WTC11 (cell line): Measurements from ENCODE around the gene C17orf75. TPM values are rescaled to one million over a fixed set of nuclear protein-coding genes. Genes with fewer than 3 reads are reported as not detected.

Source experiments
- ATAC-seq: fragments of 200-7000 bp; cut with Tn5 transposase; 2 replicates; pipeline ENCODE4 v1.10.0; 2021; ENCODE audit warnings: mild to moderate bottlenecking, moderate library complexity
- CTCF ChIA-PET: fragments of 300-600 bp; sonication (Branson Sonifier 250); formaldehyde crosslinking; loops from one replicate; lab custom pipeline; 2021; ENCODE audit warnings: antibody characterized with exemption; lab: Charles Lee
- POLR2A ChIA-PET: fragments of 350-600 bp; sonication (Branson Sonifier 250); formaldehyde crosslinking; loops from one replicate; lab custom pipeline; 2021; ENCODE audit warnings: antibody characterized with exemption; lab: Charles Lee
- DNase-seq: peaks from one replicate; pipeline ENCODE4 v3.0.0; 2021; ENCODE audit warnings: low spot score
- H3K27ac Mint-ChIP-seq: 2 replicates; pipeline ENCODE4 v1.8.0; 2021; ENCODE audit warnings: mixed read lengths
- H3K27me3 Mint-ChIP-seq: 2 replicates; pipeline ENCODE4 v1.8.0; 2021; ENCODE audit warnings: low read depth, mild to moderate bottlenecking, moderate library complexity, mixed read lengths
- H3K36me3 Mint-ChIP-seq: 2 replicates; pipeline ENCODE4 v1.8.0; 2021; ENCODE audit warnings: mixed read lengths
- H3K4me1 Mint-ChIP-seq: 2 replicates; pipeline ENCODE4 v1.8.0; 2022; ENCODE audit warnings: mixed read lengths
- H3K4me3 Mint-ChIP-seq: 2 replicates; pipeline ENCODE4 v1.8.0; 2021; ENCODE audit warnings: mild to moderate bottlenecking, moderate library complexity, mixed read lengths
- H3K9me3 Mint-ChIP-seq: 2 replicates; pipeline ENCODE4 v1.8.0; 2021; ENCODE audit warnings: mixed read lengths
- EMX1 ChIP-seq: fragments of 250-450 bp; sonication (Bioruptor Pico); IDR thresholded peaks from 2 replicates; pipeline ENCODE4 v1.8.0; 2021; ENCODE audit warnings: mild to moderate bottlenecking
- ESRRA ChIP-seq: sonication (generic); formaldehyde crosslinking; IDR thresholded peaks from 2 replicates; pipeline ENCODE4 v1.8.1; 2022; ENCODE audit warnings: mild to moderate bottlenecking, missing genetic modification reagents, borderline replicate concordance
- IRF2 ChIP-seq: sonication (generic); formaldehyde crosslinking; IDR thresholded peaks from 2 replicates; pipeline ENCODE4 v1.8.0; 2022; ENCODE audit warnings: low read depth, missing genetic modification reagents, borderline replicate concordance
- KAT7 ChIP-seq: sonication (generic); formaldehyde crosslinking; IDR thresholded peaks from 2 replicates; pipeline ENCODE4 v1.8.1; 2023; ENCODE audit warnings: missing genetic modification reagents, mild to moderate bottlenecking, borderline replicate concordance
- NFYB ChIP-seq: sonication (generic); formaldehyde crosslinking; conservative IDR thresholded peaks from 2 replicates; pipeline ENCODE4 v1.8.0; 2022; ENCODE audit warnings: low read depth, missing genetic modification reagents
- NR1H2 ChIP-seq: sonication (generic); formaldehyde crosslinking; IDR thresholded peaks from 2 replicates; pipeline ENCODE4 v1.9.0; 2021; ENCODE audit warnings: mild to moderate bottlenecking, moderate library complexity, missing genetic modification reagents
- PRRX2 ChIP-seq: fragments of 250-450 bp; sonication (Bioruptor Pico); IDR thresholded peaks from 2 replicates; pipeline ENCODE4 v1.8.0; 2021; ENCODE audit warnings: mild to moderate bottlenecking
- SMAD4 ChIP-seq: sonication (generic); formaldehyde crosslinking; IDR thresholded peaks from 2 replicates; pipeline ENCODE4 v1.8.0; 2022; ENCODE audit warnings: mild to moderate bottlenecking, missing genetic modification reagents
- SP1 ChIP-seq: sonication (generic); formaldehyde crosslinking; conservative IDR thresholded peaks from 2 replicates; pipeline ENCODE4 v1.8.1; 2022; ENCODE audit warnings: missing genetic modification reagents
- ZNF121 ChIP-seq: sonication (generic); formaldehyde crosslinking; IDR thresholded peaks from 2 replicates; pipeline ENCODE4 v1.8.0; 2023; ENCODE audit warnings: missing genetic modification reagents
- total RNA-seq: library from RNA; stranded (reverse); gene quantifications from 3 replicates; pipeline ENCODE4 v1.2.3, GENCODE V29; 2021
- TF ChIP-seq, protein P1 (sequence below): sonication (generic); formaldehyde crosslinking; conservative IDR thresholded peaks from 2 replicates; pipeline ENCODE4 v1.8.1; 2023; ENCODE audit warnings: mild to moderate bottlenecking, low read depth, missing genetic modification reagents, moderate library complexity
- TF ChIP-seq, protein P2 (sequence below): fragments of 250-450 bp; sonication (Bioruptor Pico); IDR thresholded peaks from 2 replicates; pipeline ENCODE4 v1.9.0; 2021; ENCODE audit warnings: moderate library complexity, mild to moderate bottlenecking, inconsistent platforms, borderline replicate concordance
- TF ChIP-seq, protein P3 (sequence below): fragments of 250-450 bp; sonication (Bioruptor Pico); IDR thresholded peaks from 2 replicates; pipeline ENCODE4 v1.9.0; 2021; ENCODE audit warnings: mild to moderate bottlenecking
- TF ChIP-seq, protein P4 (sequence below): sonication (generic); formaldehyde crosslinking; IDR thresholded peaks from 2 replicates; pipeline ENCODE4 v1.8.1; 2023; ENCODE audit warnings: mild to moderate bottlenecking, moderate library complexity, missing genetic modification reagents
- TF ChIP-seq, protein P5 (sequence below): sonication (generic); formaldehyde crosslinking; IDR thresholded peaks from 2 replicates; pipeline ENCODE4 v1.8.1; 2023; ENCODE audit warnings: mild to moderate bottlenecking, missing genetic modification reagents
- TF ChIP-seq, protein P6 (sequence below): sonication (generic); formaldehyde crosslinking; IDR thresholded peaks from 2 replicates; pipeline ENCODE4 v1.8.1; 2022; ENCODE audit warnings: low read depth, mild to moderate bottlenecking, moderate library complexity, missing genetic modification reagents, borderline replicate concordance
- TF ChIP-seq, protein P7 (sequence below): sonication (generic); formaldehyde crosslinking; IDR thresholded peaks from 2 replicates; pipeline ENCODE4 v1.8.1; 2022; ENCODE audit warnings: low read depth, missing genetic modification reagents, borderline replicate concordance

The C17orf75 gene
- total RNA-seq, 1 experiment from 2014 or later: 35.5 TPM

DNA sequence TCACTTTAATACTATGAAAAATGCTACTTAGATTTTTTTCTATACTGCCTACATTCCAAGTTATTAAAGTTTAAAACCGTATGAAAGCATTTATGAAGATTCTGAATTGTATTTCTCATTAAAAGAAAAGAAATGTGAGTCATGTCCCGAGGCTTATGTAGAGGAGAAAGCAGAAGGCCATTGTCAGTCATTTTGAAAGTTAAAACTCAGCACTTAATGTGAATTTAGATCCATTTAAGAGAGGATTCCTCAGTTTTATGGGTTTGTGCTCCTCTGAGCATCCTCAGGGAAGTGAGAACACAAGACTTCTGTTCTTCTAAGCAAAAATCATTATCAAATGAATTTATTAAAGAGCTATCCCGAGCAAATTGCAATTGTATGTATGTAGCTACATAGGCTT lies 11.8 kb downstream of the C17orf75 start:
- no peak overlapping the region for H3K4me3 Mint-ChIP-seq
- ATAC-seq: no peak

More for the DNA sequence above, 11.8 kb downstream of the C17orf75 start:
- DNase-seq: no peak
- peaks cover 26% of the 10 kb centered on the region for H3K36me3 Mint-ChIP-seq
- ChIA-PET POLR2A (no interaction called here), CTCF (interaction anchor here (1.9 to 2.0 kb wide), 2 partner anchors 10 to 77 kb away, joined by 6 read pairs; no protein-coding TSS in a partner anchor)
- no peaks in the 10 kb centered on the region for H3K4me1 Mint-ChIP-seq
- TF ChIP-seq NFYB (CRISPR knock-in tag) (no peak), PRRX2 (CRISPR knock-in tag) (no peak), EMX1 (CRISPR knock-in tag) (no peak), ESRRA (CRISPR knock-in tag) (no peak), NR1H2 (CRISPR knock-in tag) (no peak), ZNF121 (no peak), IRF2 (no peak), SP1 (CRISPR knock-in tag) (no peak), KAT7 (CRISPR knock-in tag) (no peak), SMAD4 (CRISPR knock-in tag) (no peak)
- TF ChIP-seq, protein P1, sequence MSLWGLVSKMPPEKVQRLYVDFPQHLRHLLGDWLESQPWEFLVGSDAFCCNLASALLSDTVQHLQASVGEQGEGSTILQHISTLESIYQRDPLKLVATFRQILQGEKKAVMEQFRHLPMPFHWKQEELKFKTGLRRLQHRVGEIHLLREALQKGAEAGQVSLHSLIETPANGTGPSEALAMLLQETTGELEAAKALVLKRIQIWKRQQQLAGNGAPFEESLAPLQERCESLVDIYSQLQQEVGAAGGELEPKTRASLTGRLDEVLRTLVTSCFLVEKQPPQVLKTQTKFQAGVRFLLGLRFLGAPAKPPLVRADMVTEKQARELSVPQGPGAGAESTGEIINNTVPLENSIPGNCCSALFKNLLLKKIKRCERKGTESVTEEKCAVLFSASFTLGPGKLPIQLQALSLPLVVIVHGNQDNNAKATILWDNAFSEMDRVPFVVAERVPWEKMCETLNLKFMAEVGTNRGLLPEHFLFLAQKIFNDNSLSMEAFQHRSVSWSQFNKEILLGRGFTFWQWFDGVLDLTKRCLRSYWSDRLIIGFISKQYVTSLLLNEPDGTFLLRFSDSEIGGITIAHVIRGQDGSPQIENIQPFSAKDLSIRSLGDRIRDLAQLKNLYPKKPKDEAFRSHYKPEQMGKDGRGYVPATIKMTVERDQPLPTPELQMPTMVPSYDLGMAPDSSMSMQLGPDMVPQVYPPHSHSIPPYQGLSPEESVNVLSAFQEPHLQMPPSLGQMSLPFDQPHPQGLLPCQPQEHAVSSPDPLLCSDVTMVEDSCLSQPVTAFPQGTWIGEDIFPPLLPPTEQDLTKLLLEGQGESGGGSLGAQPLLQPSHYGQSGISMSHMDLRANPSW (CRISPR knock-in tag): no peak
- TF ChIP-seq, protein P2, sequence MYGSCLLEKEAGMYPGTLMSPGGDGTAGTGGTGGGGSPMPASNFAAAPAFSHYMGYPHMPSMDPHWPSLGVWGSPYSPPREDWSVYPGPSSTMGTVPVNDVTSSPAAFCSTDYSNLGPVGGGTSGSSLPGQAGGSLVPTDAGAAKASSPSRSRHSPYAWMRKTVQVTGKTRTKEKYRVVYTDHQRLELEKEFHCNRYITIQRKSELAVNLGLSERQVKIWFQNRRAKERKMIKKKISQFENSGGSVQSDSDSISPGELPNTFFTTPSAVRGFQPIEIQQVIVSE: no peak
- TF ChIP-seq, protein P3, sequence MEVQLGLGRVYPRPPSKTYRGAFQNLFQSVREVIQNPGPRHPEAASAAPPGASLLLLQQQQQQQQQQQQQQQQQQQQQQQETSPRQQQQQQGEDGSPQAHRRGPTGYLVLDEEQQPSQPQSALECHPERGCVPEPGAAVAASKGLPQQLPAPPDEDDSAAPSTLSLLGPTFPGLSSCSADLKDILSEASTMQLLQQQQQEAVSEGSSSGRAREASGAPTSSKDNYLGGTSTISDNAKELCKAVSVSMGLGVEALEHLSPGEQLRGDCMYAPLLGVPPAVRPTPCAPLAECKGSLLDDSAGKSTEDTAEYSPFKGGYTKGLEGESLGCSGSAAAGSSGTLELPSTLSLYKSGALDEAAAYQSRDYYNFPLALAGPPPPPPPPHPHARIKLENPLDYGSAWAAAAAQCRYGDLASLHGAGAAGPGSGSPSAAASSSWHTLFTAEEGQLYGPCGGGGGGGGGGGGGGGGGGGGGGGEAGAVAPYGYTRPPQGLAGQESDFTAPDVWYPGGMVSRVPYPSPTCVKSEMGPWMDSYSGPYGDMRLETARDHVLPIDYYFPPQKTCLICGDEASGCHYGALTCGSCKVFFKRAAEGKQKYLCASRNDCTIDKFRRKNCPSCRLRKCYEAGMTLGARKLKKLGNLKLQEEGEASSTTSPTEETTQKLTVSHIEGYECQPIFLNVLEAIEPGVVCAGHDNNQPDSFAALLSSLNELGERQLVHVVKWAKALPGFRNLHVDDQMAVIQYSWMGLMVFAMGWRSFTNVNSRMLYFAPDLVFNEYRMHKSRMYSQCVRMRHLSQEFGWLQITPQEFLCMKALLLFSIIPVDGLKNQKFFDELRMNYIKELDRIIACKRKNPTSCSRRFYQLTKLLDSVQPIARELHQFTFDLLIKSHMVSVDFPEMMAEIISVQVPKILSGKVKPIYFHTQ (CRISPR knock-in tag): no peak
- TF ChIP-seq, protein P4, sequence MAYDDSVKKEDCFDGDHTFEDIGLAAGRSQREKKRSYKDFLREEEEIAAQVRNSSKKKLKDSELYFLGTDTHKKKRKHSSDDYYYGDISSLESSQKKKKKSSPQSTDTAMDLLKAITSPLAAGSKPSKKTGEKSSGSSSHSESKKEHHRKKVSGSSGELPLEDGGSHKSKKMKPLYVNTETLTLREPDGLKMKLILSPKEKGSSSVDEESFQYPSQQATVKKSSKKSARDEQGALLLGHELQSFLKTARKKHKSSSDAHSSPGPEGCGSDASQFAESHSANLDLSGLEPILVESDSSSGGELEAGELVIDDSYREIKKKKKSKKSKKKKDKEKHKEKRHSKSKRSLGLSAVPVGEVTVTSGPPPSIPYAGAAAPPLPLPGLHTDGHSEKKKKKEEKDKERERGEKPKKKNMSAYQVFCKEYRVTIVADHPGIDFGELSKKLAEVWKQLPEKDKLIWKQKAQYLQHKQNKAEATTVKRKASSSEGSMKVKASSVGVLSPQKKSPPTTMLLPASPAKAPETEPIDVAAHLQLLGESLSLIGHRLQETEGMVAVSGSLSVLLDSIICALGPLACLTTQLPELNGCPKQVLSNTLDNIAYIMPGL (CRISPR knock-in tag): no peak
- TF ChIP-seq, protein P5, sequence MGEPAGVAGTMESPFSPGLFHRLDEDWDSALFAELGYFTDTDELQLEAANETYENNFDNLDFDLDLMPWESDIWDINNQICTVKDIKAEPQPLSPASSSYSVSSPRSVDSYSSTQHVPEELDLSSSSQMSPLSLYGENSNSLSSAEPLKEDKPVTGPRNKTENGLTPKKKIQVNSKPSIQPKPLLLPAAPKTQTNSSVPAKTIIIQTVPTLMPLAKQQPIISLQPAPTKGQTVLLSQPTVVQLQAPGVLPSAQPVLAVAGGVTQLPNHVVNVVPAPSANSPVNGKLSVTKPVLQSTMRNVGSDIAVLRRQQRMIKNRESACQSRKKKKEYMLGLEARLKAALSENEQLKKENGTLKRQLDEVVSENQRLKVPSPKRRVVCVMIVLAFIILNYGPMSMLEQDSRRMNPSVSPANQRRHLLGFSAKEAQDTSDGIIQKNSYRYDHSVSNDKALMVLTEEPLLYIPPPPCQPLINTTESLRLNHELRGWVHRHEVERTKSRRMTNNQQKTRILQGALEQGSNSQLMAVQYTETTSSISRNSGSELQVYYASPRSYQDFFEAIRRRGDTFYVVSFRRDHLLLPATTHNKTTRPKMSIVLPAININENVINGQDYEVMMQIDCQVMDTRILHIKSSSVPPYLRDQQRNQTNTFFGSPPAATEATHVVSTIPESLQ (CRISPR knock-in tag): no peak
- TF ChIP-seq, protein P6, sequence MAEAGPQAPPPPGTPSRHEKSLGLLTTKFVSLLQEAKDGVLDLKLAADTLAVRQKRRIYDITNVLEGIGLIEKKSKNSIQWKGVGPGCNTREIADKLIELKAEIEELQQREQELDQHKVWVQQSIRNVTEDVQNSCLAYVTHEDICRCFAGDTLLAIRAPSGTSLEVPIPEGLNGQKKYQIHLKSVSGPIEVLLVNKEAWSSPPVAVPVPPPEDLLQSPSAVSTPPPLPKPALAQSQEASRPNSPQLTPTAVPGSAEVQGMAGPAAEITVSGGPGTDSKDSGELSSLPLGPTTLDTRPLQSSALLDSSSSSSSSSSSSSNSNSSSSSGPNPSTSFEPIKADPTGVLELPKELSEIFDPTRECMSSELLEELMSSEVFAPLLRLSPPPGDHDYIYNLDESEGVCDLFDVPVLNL: no peak
- TF ChIP-seq, protein P7, sequence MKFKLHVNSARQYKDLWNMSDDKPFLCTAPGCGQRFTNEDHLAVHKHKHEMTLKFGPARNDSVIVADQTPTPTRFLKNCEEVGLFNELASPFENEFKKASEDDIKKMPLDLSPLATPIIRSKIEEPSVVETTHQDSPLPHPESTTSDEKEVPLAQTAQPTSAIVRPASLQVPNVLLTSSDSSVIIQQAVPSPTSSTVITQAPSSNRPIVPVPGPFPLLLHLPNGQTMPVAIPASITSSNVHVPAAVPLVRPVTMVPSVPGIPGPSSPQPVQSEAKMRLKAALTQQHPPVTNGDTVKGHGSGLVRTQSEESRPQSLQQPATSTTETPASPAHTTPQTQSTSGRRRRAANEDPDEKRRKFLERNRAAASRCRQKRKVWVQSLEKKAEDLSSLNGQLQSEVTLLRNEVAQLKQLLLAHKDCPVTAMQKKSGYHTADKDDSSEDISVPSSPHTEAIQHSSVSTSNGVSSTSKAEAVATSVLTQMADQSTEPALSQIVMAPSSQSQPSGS (CRISPR knock-in tag): no peak
- H3K27ac Mint-ChIP-seq: 0 out of 2 replicates have a peak overlapping the region, but pooled peaks have one; percentile 14
- no peaks in the 10 kb centered on the region for H3K27me3 Mint-ChIP-seq
- no peaks in the 10 kb centered on the region for H3K9me3 Mint-ChIP-seq
